ENCODE results near the gene LRCOL1. TPM values are rescaled to one million over a fixed set of nuclear protein-coding genes. Genes with fewer than 3 reads are reported as not detected.

The LRCOL1 gene
- total RNA-seq, 1 donor: not detected

DNA sequence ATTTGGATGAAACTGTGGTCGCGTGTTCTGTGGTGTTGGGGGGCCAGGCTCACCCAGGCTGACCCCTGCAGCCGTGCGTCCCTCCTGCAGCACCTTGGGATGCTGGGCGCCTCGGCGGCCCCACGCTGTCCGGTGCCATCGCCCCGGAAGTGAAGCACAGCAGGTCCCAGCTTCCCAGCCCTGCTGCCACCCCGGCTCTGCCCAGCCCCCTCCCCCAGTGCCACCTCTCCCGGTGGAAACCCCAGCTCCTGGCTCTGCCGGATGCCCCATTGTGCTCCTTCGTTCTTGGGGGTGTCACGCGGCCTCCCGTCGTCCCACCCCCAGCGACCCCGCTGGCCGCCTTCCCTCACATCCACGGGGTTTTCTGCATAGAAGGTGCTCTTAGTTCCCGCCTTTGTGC is 25.2 kb downstream of the LRCOL1 start:
- no peak for DNase-seq (ENCODE audit: low read depth)
- no peak overlapping the region for H3K4me3 ChIP-seq (ENCODE audit: low read depth, low read length)
- no peak for TF ChIP-seq CTCF (IDR thresholded peaks at IDR 0.05; ENCODE audit: insufficient read depth, low read length)

- H3K4me3 ChIP-seq (ENCODE audit: low read depth, low read length): no peak overlapping the region
- DNase-seq (ENCODE audit: low read depth): no peak
- TF ChIP-seq CTCF (IDR thresholded peaks at IDR 0.05; ENCODE audit: insufficient read depth, low read length): no peak
These were observed 26.0 kb downstream of the LRCOL1 start for GRCh38 chr12:132584429-132584828.

DNA sequence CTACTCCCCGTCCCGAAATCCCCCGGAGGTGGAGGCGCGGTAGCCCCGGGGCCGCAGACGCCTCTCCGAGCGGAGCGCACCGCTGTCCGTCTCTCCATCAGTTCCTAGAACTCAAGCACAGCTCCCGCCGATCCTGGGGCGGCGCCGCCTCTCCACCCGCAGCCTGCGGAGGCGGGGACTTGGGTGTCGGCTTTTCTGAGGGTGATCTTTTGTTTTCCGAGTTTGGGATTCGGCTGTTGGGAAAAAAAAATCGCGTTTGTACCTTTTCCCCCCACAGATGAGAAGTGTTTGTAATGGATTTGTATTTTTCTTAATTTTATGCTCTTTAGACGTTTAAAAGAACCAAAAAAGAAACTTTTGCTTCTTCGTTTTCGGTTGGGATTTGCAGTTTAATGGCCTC is 26.6 kb downstream of the LRCOL1 start:
- no peak for DNase-seq (ENCODE audit: low read depth)
- H3K4me3 ChIP-seq (ENCODE audit: low read depth, low read length): no peak overlapping the region
- TF ChIP-seq CTCF (IDR thresholded peaks at IDR 0.05; ENCODE audit: insufficient read depth, low read length): no peak

DNA sequence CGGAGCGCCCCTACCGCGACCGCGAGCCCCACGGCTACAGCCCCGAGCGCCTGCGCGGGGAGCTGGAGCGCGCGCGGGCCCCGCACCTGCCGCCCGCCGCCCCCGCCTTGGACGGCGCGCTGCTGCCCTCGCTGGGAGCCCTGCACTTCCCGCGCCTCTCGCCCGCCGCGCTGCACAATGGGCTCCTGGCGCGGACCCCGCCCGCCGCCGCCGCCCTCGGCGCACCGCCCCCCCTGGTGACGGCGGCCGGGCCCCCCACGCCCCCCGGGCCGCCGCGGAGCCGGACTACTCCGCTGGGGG is 27.0 kb downstream of the LRCOL1 start:
- no peak for TF ChIP-seq CTCF (IDR thresholded peaks at IDR 0.05; ENCODE audit: insufficient read depth, low read length)
- no peak for DNase-seq (ENCODE audit: low read depth)
- H3K4me3 ChIP-seq (ENCODE audit: low read depth, low read length): no peak overlapping the region

- H3K4me3 ChIP-seq (ENCODE audit: low read depth, low read length): no peak overlapping the region
- no peak for DNase-seq (ENCODE audit: low read depth)
- TF ChIP-seq CTCF (IDR thresholded peaks at IDR 0.05; ENCODE audit: insufficient read depth, low read length): no peak
These were observed 27.6 kb downstream of the LRCOL1 start for GRCh38 chr12:132582582-132583410.

GRCh38 chr12:132582058-132582420 is 28.3 kb downstream of the LRCOL1 start:
- no peak for TF ChIP-seq CTCF (IDR thresholded peaks at IDR 0.05; ENCODE audit: insufficient read depth, low read length)
- DNase-seq (ENCODE audit: low read depth): no peak
- H3K4me3 ChIP-seq (ENCODE audit: low read depth, low read length): no peak overlapping the region

All from fibroblast of the aortic adventitia (primary cell).